Adipose tissue (tissue), 3 donors: Measurements from ENCODE around the gene ZNF566. TPM values are rescaled to one million over a fixed set of nuclear protein-coding genes. Genes with fewer than 3 reads are reported as not detected.
"Not testable (repeated sequence)": the region's sequence is repeated elsewhere in the genome, so short reads cannot be mapped to it uniquely, and the experiment has no call there.

Source experiments
- H3K27ac ChIP-seq: one replicate; pipeline ENCODE4 v1.5.1; 2013; ENCODE audit warnings: low read depth, low read length
- WGBS, 3 donors: extraction: QIAGEN DNeasy Blood & Tissue Kit; methylation state at CpG; one replicate each; pipeline ENCODE4 v1.1.7; 2013; 5-methylcytosine and 5-hydroxymethylcytosine counted together
- polyA plus RNA-seq, 3 donors: library from polyadenylated mRNA; stranded (reverse); fragments of 200-250 nt; gene quantifications; one replicate each; pipeline ENCODE4 v1.2.3, GENCODE V29; 2013
- donor health status: healthy with polysubstance abuse.
- donor health status: Bipolar disorder and iron deficiency.
- donor health status: healthy.

ZNF566 gene
- 1 to 10 TPM; 2.3 to 4.6 (median 3.7) TPM for polyA plus RNA-seq

DNA sequence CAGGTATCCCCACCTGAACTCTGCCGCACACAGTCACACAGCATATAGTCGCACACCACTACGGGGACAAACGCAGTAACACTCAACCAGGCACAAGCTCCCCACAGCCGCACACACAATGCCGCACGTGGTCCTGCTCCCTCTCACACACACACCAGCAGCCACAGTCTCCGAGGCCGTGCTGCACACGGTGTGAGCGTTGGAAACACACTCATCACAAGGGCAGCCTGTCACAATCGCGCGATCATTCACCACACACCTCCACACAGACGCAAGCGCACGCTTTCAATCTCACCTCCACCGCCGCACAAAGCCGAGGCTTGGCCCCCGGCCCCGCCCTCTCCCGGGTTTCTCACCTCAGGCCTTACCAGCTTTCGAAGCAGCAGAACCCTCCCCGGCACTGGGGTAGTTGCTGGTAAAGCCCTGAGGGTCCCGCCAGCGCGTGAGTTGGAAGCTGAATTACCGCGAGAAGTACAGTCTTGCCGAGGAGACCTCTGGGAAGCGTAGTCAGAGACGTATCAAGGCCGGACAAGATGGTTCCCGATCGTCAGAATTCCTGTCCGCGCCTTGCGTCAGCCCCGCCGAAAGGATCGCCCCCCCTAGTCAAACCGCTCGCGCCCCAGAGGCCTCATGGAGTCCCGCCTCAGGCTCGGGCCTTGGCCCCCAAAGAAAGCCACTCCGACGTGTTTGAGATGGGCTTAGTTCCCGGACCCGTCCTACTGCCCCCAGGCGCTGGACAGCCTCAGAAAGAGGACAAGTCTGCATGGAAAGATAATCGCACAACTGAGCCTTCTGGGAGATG lies at the start of gene ZNF566:
Gene ZNF566 (minus strand): TSS at position 444 of the 802 bp plus-strand sequence. CDS start 13,004 bp downstream, outside the sequence.
- 0% methylated on average over 48 to 53 of the region's 53 CpGs for WGBS, 3 donors
- H3K27ac ChIP-seq = peak within 1 kb of the TSS; percentile 87

DNA sequence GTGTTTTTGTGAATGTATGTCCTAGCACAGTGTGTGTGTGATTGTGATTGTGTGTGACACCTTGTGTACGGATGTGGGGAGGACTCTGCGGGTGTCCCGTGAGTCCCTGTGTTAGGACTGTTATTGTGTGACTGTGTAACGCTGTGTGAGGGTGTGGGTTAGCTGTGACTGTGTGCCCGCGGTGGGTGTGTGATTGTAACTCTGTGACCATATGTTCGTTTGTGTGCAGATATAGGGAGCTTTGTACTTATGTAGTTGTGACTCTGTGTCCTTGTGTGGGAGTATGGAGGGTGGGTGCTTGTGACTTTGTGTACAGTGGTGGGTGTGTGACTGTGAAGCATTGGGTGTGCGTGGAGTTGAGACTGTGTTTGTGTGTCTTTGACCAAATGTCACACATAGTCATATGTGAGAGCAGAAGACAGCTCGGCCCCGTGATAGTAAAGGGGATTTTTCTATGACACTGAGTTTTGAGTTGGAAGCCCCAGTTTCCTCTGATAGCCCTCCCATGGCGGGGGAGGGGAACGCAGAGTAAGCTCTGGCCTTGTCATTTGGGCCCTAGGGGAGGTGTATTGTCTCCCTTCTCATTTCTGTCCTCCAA lies 39.7 kb upstream of the ZNF566 start:
- 6 to 13% (median 13%) methylated on average over 12 of the region's 12 CpGs for WGBS, 3 donors
- H3K27ac ChIP-seq = no peak overlapping the region

DNA sequence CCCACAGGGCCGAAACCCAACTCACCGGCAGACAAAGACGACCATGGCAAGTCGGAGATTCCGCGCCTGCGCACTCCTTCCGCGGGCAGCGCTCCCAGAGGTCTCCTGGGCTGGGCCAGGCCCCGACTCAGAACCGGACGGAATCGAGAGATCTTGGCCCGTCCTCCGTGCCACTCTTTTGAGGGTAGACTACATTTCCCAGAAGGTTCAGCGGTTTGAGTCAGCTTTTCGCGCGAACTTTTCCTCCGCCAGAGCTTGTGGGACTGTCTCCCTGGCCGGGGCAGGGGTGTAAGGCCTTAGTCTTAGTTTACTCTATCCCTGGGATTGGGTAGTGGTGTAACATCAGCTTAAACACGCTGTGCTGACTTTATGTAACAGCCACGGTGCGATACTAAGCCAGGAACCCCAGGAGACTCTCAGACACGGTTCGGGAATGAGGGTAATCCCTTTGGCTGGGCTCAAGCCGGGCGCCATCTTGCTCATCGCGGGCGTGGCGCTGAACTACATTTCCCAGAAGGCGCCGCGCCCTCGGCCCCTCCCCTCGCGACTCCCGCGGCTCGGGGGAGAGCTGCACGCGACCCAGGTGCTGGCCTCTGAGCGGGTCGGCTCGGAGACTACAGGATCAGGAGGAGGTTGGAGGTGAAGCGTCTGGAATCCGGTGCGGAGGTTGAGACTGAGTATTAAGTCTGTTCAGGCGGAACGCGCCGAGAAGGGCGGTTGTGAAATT lies 39.0 kb upstream of the ZNF566 start, which contains the start of gene ZNF260:
Gene ZNF260 (minus strand): TSS at position 78 of the 727 bp plus-strand sequence. CDS start 13,033 bp downstream, outside the sequence.
- peak within 1 kb of the TSS; percentile 30 for H3K27ac ChIP-seq
- 0% methylated on average over 55 of the region's 55 CpGs for WGBS, 3 donors

DNA sequence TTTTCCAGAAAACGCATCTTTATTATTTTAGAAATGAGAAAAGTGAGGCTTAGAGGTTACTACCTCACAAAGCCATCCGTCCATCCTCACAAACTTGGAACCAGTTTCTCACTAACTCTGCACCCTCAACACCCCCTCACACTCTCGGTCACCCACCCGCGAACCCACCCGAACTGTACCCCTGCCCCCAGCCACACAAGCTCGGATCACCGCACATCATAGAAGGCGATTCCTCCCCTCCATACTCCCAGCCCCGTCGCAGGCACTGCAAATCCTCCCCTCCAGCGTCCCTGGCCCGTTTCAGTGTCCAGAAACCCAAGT lies 38.5 kb upstream of the ZNF566 start:
- H3K27ac ChIP-seq = peak overlapping the region; percentile 30
- 0 to 1% (median 0%) methylated on average over 13 of the region's 13 CpGs for WGBS, 3 donors

DNA sequence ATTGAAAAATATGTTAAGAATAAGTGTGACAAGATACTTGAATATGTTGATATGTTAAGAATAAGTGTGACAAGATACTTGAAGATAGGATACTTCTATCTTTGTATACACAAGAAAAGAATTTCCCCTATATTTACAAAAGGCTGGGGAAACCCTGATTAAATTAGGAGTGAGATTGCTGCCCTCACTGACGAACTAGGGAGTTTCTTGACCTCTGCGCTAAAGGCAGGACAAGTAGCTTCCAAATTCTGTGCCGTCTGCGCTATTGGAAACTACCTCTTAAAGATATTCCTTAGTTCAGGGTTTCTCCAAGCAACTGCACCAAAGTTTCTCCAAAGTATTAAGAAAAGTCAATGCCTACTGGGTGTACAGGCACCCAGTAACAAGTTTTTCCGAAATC lies 38.0 kb upstream of the ZNF566 start:
- 7 to 16% (median 13%) methylated on average over 5 of the region's 5 CpGs for WGBS, 3 donors
- H3K27ac ChIP-seq = no peak overlapping the region

DNA sequence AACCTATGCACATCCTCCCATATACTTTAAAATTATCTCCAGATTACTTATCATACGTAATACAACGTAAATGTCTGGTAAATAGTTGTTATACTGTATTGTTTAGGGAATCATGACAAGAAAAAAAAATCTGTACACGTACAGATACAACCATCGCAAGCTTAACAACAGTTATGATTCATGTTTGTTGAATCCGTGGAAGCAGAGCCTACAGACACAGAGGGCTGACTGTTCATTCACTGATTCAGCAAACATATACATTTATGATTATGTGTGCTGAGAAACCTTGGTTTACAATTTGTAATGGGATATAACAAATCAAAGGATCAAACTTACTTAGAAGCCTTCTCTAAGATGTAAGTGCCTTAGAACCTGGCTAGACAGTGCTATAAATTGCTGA lies 37.2 kb upstream of the ZNF566 start:
- H3K27ac ChIP-seq = no peak overlapping the region
- 76 to 83% (median 79%) methylated on average over 5 of the region's 5 CpGs for WGBS, 3 donors

DNA sequence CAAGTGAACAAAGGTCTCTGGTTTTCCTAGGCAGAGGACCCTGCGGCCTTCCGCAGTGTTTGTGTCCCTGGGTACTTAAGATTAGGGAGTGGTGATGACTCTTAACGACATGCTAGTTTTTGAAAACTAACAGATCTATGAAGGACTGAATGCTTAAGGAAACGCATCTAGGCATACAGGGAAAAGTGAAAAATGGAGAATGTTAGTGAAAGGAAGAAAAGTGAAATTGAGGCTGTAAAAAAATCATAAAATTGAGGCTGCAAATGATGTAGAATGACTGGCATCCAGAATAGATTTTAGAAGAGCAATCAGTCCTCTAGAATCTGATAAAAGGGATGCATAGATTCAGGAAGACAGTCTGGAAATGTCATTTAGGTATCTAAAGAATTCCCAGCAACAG lies 35.3 kb upstream of the ZNF566 start:
- no peak overlapping the region for H3K27ac ChIP-seq
- 90 to 96% (median 95%) methylated on average over 4 of the region's 4 CpGs for WGBS, 3 donors

DNA sequence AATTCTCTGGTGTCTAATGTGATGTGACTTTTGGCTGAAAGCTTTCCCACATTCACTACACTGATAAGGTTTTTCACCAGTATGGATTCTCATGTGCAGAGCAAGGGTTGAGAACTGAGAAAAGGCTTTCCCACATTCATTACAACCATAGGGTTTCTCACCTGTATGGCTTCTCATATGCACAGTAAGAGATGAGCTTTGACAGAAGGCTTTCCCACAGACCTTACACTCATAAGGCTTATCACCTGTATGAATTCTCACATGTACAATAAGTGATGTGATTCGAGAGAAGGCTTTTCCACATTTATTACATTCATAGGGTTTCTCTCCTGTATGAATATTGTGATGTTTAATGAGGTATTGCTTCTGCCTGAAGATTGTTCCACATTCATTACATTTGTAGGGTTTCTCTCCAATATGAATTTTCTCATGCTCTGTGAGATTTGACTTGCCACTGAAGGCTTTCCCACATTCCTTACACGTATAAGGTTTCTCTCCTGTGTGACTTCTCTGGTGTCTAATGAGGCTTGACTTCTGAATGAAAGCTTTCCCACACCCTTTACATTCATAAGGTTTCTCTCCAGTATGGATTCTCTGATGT lies 24.8 kb upstream of the ZNF566 start:
- no peak overlapping the region for H3K27ac ChIP-seq
- 94 to 98% (median 97%) methylated on average over 2 of the region's 2 CpGs for WGBS, 3 donors

DNA sequence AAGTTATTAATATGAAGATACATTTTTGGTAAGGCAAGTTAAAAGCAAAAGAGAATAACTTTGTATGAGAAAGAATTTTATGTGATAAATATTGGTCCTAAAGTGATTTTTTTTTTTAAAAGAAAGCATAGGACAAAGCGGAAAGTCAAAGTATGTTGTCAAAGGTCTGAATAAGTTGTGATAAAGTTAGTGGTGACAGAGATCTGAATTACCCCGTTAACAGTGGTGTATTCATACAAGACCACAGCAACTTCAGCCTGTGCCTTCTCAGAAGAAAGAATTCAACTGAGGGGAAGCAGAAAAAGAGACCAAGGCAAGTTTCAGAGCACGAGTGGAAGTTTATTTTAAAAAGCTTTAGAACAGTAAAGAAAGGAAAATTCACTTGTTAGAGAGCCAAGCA lies 19.0 kb upstream of the ZNF566 start:
- WGBS, 3 donors = 87 to 91% (median 90%) methylated on average over 3 of the region's 3 CpGs

DNA sequence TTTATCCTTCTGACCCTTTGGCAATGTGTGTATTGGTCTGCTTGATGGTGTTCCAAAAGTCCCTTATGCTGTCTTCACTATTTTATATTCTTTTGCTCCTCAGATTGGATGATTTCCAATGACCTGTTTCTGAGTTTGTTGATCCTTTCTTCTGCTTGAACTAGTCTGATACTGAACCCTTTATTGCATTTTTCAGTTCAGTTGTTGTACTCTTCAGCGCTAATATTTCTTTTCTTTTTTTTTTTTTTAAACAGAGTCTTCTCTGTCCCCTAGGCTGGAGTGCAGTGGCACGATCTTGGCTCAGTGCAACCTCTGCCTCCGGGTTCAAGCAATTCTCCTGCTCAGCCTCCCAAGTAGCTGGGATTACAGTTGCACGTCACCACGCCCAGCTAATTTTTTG lies 12.6 kb upstream of the ZNF566 start:
- 90 to 91% (median 91%) methylated on average over 5 of the region's 5 CpGs for WGBS, 3 donors
- H3K27ac ChIP-seq = no peak overlapping the region

More for the DNA sequence above, 19.0 kb upstream of the ZNF566 start:
- no peak overlapping the region for H3K27ac ChIP-seq

DNA sequence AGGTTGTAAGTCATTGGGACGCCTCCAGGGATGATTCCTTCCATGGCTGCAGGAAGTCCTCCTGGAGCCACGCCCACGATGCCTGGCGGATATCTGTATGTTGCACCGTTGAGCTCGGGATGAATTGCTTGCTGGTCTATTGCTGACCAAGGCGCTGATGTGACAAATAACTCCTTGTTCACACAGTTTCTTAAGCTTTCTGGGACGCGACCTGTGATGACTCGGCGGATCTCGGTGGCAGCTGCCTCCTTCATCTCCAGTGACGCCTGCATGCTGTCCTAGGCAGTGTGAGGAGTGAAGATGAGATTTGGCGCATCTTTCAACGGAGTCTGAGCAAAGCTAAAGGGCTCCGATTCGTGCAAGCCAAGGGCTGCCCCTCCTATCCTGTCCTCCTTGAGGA lies 7.6 kb upstream of the ZNF566 start:
- H3K27ac ChIP-seq = no peak overlapping the region
- 87 to 92% (median 89%) methylated on average over 17 of the region's 17 CpGs for WGBS, 3 donors

DNA sequence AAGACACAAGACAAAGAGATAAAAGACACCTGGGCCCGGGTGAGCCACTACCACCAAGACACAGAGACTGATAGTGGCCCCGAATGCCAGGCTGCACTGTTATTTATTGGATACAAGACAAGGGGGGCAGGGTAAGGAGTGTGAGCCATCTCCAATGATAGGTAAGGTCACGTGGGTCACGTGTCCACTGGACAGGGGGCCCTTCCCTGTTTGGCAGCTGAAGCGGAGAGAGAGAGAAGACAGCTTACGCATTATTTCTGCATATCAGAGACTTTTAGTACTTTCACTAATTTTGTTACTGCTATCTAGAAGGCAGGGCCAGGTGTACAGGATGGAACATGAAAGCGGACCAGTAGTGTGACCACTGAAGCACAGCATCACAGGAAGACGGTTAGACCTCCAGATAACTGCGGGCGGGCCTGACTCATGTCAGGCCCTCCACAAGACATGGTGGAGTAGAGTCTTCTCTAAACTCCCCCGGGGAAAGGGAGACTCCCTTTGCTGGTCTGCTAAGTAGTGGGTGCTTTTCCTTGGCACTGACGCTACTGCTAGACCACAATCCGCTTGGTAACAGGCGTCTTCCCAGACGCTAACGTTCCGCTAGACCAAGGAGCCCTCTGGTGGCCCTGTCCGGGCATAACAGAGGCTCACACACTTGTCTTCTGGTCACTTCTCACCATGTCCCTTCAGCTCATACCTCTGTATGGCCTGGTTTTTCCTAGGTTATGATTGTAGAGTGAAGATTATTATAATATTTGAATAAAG lies 3.5 kb upstream of the ZNF566 start:
- WGBS, 3 donors = 61 to 66% (median 64%) methylated on average over 18 of the region's 18 CpGs
- H3K27ac ChIP-seq = not testable (repeated sequence)

DNA sequence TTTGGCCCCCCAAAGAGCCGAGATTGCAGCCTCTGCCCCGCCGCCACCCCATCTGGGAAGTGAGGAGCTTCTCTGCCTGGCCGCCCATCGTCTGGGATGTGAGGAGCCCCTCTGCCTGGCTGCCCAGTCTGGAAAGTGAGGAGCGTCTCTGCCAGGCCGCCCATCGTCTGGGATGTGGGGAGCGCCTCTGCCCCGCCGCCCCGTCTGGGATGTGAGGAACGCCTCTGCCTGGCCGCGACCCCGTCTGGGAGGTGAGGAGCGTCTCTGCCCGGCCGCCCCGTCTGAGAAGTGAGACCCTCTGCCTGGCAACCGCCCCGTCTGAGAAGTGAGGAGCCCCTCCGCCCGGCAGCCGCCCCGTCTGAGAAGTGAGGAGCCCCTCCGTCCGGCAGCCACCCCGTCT lies 1.5 kb upstream of the ZNF566 start:
- H3K27ac ChIP-seq = not testable (repeated sequence)
- WGBS, 3 donors = 83 to 94% (median 94%) methylated on average over 7 to 24 of the region's 29 CpGs

DNA sequence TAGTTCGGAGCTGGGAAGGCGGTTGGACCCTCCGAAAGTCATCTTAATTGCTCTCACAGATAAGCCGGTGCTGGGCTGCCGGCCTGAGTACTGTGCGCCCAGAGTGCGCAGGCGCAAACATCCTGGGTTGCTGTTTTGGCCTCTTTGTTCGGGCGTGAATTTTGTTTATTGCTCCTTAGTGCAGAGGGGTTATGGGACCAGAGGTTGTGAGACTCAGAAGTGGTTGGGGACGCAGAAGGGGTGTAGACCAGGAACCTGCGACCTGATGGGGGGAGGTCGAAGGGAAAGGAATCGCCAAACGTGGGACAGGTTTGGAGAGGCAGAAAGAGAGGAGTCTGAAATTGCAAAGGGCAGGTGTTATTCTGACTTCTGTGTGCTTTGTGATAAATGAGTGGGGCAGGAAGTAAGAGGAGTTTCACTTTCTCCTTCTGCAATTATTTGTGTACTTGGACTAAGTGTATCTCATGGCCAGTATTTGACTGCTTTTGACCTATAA lies 607 bp upstream of the ZNF566 start:
- no peak overlapping the region for H3K27ac ChIP-seq
- 2 to 3% (median 3%) methylated on average over 15 of the region's 15 CpGs for WGBS, 3 donors

DNA sequence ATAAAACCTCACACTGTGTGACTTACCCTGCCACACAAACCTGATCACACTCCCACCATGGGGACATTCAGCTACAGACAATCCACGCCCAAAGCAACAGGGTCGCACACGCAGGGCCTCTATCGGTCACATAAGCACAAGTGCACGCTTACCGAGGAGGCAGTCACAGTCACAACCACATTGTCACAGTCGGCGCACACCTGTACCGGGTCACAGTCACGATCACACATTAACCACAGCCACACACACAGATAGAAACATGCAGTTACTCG lies 579 bp downstream of the ZNF566 start:
- H3K27ac ChIP-seq = no peak overlapping the region
- WGBS, 3 donors = 1% methylated on average over 11 of the region's 11 CpGs

DNA sequence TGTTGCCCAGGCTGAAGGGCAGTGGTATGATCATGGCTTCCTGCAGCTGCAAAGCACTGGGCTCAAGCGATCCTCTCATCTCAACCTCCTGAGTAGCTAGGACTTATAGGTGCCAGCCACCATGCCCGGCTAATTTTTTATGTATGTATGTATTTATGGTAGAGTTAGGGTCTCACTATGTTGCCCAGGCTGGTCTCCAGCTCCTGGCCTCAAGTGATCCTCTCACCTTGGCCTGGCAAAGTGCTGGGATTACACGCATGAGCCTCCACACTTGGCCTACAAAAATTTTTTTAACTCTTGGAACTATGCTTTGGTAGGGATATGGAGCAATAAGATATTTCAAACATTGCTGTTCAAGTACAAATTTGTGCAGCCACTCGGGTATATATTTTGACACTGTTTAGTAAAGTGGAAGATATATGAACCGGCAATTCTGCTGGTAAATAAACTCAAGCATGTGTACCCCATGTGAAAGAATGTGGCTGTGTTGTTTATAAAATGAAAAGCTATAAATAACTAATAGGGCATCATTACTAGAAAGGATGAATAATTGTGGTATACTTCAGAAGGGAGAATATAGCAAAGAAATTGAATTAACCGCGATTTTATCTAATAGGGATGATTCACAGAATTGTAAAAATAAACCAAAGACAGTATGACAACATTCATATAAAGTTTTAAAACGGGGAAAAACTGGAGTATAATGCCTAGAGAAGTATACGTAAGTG lies 1.1 kb downstream of the ZNF566 start:
- WGBS, 3 donors = 48 to 58% (median 53%) methylated on average over 9 of the region's 9 CpGs
- no peak overlapping the region for H3K27ac ChIP-seq

DNA sequence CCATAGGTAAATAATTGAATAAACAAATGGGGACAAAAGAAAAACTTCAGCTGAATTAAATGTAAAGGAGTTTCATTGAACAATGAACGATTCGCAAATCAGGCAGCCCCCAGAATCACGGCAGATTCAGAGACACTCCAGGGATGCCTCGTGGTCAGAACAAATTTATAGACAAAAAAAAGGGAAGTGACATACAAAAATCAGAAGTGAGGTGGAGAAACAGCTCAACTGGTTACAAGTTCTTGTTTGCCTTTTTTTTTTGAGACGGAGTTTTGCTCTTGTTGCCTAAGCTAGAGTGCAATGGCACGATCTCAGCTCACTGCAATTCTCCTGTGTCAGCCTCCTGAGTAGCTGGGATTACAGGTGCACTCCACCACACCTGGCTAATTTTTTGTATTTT lies 5.7 kb downstream of the ZNF566 start:
- WGBS, 3 donors = 87 to 96% (median 87%) methylated on average over 6 of the region's 6 CpGs

DNA sequence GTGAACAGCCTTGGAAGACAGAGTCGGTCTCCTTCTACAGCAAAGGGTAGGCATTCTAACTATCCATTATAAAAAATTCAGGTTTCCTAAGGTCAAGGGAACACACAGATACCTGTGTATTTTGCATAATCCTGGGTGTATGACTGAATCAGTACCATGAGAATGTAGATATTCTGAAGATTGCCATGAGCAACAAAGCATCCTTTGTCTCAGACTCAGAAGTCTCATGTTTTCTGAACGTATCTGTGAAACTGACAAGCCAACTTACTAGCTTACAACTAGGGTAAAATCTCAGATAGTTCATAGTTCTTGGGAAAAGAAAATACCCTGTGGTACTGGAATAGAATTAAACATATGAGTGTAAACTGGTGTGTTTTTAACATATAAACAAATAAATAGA lies 6.5 kb downstream of the ZNF566 start:
- no peak overlapping the region for H3K27ac ChIP-seq
- WGBS, 3 donors = 66 to 96% (median 93%) methylated on average over 2 of the region's 2 CpGs

More for the DNA sequence above, 5.7 kb downstream of the ZNF566 start:
- no peak overlapping the region for H3K27ac ChIP-seq
